HG02642 (cell line): ENCODE results near the gene THAP7.
A peak's percentile ranks its signal among the peaks of the same experiment; 100 is the strongest.
"Not testable (repeated sequence)": the region's sequence is repeated elsewhere in the genome, so short reads cannot be mapped to it uniquely, and the experiment has no call there.

ENCODE experiments used
- ATAC-seq: cut with Tn5 transposase; IDR thresholded peaks from one replicate; pipeline ENCODE4 v1.9.1; 2021; ENCODE audit warnings: mild to moderate bottlenecking; ENCODE audit not compliant: unreplicated experiment, poor library complexity

Gene THAP7

GRCh38 chr22:21014202-21014725, 12.3 kb upstream of the THAP7 start:
- peak; percentile 81 for ATAC-seq

GRCh38 chr22:21013657-21014201, 11.8 kb upstream of the THAP7 start:
- peak; percentile 18 for ATAC-seq

- ATAC-seq = no peak
Measured at GRCh38 chr22:21012446-21013407, 10.8 kb upstream of the THAP7 start.

GRCh38 chr22:21010426-21011113, 8.7 kb upstream of the THAP7 start:
- no peak for ATAC-seq

- ATAC-seq = no peak
Measured at GRCh38 chr22:21009638-21010425, 7.9 kb upstream of the THAP7 start.

GRCh38 chr22:21009208-21009607, 7.3 kb upstream of the THAP7 start:
- ATAC-seq = not testable (repeated sequence)

GRCh38 chr22:21003782-21004181, 1.9 kb upstream of the THAP7 start:
- ATAC-seq = no peak

- ATAC-seq = no peak
Measured at GRCh38 chr22:21000987-21001600, 824 bp downstream of the THAP7 start.

GRCh38 chr22:21000207-21000986, 1.5 kb downstream of the THAP7 start:
- no peak for ATAC-seq

- ATAC-seq = no peak
Measured at GRCh38 chr22:20999350-21000206, 2.3 kb downstream of the THAP7 start.

- ATAC-seq = no peak
Measured at GRCh38 chr22:20998411-20999336, 3.2 kb downstream of the THAP7 start.

- no peak for ATAC-seq
Measured at GRCh38 chr22:20997536-20998257, 4.2 kb downstream of the THAP7 start.

- ATAC-seq = no peak
Measured at GRCh38 chr22:20996598-20997535, 5.1 kb downstream of the THAP7 start.

GRCh38 chr22:20996031-20996410, 5.9 kb downstream of the THAP7 start:
- ATAC-seq = no peak

GRCh38 chr22:20995329-20996030, 6.4 kb downstream of the THAP7 start:
- ATAC-seq = no peak
